Lower leg skin (tissue), 4 donors: ENCODE measurements around the gene HSF4. TPM values are rescaled to one million over a fixed set of nuclear protein-coding genes. Genes with fewer than 3 reads are reported as not detected.

Experiments
- DNase-seq, 2 donors: peaks; one replicate each; pipeline ENCODE4 v3.0.0-alpha.2; 2019; ENCODE audit warnings: low spot score in 2 of 2
- H3K4me3 ChIP-seq: fragments of 200-600 bp; sonication (generic); 2 replicates; pipeline ENCODE4 v1.5.1; 2017; ENCODE audit warnings: mild to moderate bottlenecking, low read depth; ENCODE audit not compliant: poor library complexity, severe bottlenecking
- POLR2A ChIP-seq, 2 donors: fragments of 450-650 bp; IDR thresholded peaks; one replicate each; pipeline ENCODE4 v1.6.1; 2016 to 2017; ENCODE audit warnings: antibody characterized with exemption in 2 of 2, mild to moderate bottlenecking in 1 of 2, moderate library complexity in 1 of 2
- WGBS, 2 donors: methylation state at CpG; one replicate each; pipeline ENCODE4 v1.1.5; 2018; 5-methylcytosine and 5-hydroxymethylcytosine counted together
- intact Hi-C: fragments of 100-400 bp; cut with DNase I; formaldehyde crosslinking; loops from one replicate; pipeline ENCODE4 v1.15.0; 2023; ENCODE audit warnings: low total_unique reads
- total RNA-seq, 4 donors: library from RNA; depleted of rRNA; stranded (reverse); fragments of >200 nt; gene quantifications; one replicate each; pipeline ENCODE4 v1.1.0, GENCODE V29; 2016
- TF ChIP-seq, protein P1 (sequence below), 3 donors: fragments of 450-650 bp; IDR thresholded peaks; one replicate each; pipeline ENCODE4 v1.5.1; 2016; ENCODE audit warnings: antibody characterized with exemption in 3 of 3, mild to moderate bottlenecking in 3 of 3, moderate library complexity in 2 of 3

The HSF4 gene, protein sequence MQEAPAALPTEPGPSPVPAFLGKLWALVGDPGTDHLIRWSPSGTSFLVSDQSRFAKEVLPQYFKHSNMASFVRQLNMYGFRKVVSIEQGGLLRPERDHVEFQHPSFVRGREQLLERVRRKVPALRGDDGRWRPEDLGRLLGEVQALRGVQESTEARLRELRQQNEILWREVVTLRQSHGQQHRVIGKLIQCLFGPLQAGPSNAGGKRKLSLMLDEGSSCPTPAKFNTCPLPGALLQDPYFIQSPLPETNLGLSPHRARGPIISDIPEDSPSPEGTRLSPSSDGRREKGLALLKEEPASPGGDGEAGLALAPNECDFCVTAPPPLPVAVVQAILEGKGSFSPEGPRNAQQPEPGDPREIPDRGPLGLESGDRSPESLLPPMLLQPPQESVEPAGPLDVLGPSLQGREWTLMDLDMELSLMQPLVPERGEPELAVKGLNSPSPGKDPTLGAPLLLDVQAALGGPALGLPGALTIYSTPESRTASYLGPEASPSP
- 100 to 1,000 TPM in 1 of 4 donors, 10 to 100 TPM in 3; 48.3 to 131 (median 64.7) TPM for total RNA-seq

DNA sequence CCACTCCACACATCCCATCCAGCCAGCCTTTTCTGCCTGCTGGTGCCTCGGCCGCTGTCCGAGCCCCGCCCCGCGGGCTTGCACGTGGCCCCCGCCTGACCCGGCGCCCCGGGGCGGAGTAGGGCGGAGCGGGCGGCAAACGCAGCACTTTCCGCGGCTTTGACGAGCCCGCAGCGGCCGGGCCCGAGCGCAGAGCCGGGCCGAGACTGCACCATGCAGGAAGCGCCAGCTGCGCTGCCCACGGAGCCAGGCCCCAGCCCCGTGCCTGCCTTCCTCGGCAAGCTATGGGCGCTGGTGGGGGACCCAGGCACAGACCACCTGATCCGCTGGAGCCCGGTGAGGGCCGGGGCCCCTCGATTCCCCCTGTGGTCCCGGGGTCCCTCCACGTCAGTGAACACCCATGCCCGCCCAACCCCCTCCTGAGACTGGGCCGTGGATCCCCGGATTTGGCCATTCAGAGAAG, at the start of gene HSF4:
TSS of gene HSF4 (plus strand) at position 147 of the 463 bp plus-strand sequence. CDS start at position 214, 67 bp downstream.
- DNase-seq: peak in 1 of 2 donors; percentile 91
- 2 to 8% methylated on average over 10 to 31 of the region's 41 CpGs for WGBS, 2 donors
- TF ChIP-seq, protein P1, sequence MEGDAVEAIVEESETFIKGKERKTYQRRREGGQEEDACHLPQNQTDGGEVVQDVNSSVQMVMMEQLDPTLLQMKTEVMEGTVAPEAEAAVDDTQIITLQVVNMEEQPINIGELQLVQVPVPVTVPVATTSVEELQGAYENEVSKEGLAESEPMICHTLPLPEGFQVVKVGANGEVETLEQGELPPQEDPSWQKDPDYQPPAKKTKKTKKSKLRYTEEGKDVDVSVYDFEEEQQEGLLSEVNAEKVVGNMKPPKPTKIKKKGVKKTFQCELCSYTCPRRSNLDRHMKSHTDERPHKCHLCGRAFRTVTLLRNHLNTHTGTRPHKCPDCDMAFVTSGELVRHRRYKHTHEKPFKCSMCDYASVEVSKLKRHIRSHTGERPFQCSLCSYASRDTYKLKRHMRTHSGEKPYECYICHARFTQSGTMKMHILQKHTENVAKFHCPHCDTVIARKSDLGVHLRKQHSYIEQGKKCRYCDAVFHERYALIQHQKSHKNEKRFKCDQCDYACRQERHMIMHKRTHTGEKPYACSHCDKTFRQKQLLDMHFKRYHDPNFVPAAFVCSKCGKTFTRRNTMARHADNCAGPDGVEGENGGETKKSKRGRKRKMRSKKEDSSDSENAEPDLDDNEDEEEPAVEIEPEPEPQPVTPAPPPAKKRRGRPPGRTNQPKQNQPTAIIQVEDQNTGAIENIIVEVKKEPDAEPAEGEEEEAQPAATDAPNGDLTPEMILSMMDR (IDR thresholded peaks at IDR 0.05): no peak
- no peak for TF ChIP-seq POLR2A (IDR thresholded peaks at IDR 0.05)
- intact Hi-C loops: no loop called here
- H3K4me3 ChIP-seq: peak within 1 kb of the TSS; percentile 16

DNA sequence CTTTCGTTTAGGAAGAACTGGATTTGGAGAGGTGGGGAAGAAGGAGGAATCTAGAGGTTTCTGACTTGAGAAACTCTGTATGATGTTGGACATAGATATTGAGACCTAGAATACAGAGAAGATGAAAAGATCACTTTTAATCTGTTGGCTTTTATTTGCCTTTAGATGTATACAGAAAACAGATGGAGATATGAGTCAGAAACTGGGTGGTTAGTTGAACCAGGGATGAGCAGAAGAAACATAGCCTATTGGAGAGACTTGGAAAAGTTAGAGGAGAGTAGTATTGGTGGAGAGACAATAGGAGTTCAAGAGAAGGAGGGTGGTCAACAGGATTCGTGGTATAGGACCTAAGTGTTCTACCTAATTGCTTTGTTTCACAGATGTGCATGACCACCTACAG, 49.8 kb upstream of the HSF4 start:
- no peak for TF ChIP-seq POLR2A (IDR thresholded peaks at IDR 0.05)
- TF ChIP-seq, protein P1 (IDR thresholded peaks at IDR 0.05): no peak
- intact Hi-C loops: no loop called here
- DNase-seq: peak in 1 of 2 donors; percentile 20
- WGBS, 2 donors: 83 to 92% methylated on average over 2 of the region's 2 CpGs
- H3K4me3 ChIP-seq: no peak overlapping the region

DNA sequence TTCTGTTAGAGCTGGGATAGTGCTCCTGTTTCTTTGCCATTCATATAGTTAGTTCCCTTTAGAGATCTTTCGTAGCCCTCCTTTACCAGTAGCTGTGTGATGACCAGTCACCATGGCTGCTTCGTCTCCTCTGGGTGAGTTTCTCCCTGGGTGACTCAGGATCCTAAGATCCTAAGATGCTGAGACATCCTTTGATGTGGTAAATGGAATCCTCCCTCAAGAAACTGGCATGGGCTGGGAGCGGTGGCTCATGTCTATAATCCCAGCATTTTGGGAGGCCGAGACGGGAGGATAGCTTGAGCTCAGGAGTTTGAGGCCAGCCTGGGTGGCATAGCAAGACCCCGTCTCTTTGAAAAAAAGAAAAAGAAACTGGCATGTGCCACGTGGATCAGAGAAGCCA, 48.9 kb upstream of the HSF4 start:
- H3K4me3 ChIP-seq: no peak overlapping the region
- DNase-seq: peak in 1 of 2 donors; percentile 73
- intact Hi-C loops: no loop called here
- WGBS, 2 donors: 74 to 87% methylated on average over 7 of the region's 7 CpGs
- TF ChIP-seq, protein P1 (IDR thresholded peaks at IDR 0.05): no peak
- TF ChIP-seq POLR2A (IDR thresholded peaks at IDR 0.05): no peak

DNA sequence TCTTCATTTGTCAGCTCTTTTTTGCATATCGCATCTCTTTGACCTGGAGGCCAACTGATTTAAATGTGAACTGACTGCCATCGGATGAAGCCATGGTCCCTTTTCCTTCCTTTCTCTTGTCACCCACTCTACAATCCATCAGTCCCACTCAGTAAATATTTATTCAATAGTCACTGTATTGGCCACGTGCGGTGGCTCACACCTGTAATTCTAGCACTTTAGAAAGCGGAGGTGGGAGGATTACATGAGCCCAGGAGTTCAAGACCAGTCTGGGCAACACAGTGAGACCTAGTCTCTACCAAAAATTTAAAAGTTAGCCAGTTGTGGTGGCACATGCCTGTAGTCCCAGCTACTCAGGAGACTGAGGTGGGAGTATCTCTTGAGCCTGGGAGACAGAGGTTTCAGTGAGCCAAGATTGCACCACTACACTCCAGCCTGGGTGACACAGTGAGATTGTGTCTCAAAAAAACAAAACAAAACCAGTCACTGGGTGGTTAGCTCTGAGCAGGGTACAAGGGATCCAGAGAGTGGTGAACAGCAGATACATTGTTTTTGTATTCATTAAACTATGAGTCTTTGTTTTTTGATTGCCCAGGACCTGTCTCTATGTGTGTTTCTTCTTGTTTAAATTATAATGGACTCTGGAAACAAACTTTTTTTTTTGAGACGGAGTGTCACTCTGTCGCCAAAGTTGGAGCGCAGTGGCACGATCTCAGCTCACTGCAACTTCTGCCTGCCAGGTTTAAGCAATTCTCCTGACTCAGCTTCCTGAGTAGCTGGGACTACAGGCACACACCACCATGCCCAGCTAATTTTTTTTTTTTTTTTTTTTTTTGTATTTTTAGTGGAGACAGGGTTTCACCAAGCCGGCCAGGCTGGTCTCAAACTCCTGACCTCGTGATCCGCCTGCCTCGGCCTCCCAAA, 47.9 kb upstream of the HSF4 start:
- no peak overlapping the region for H3K4me3 ChIP-seq
- peak in 1 of 2 donors; percentile 29 for DNase-seq
- no peak for TF ChIP-seq POLR2A (IDR thresholded peaks at IDR 0.05)
- TF ChIP-seq, protein P1 (IDR thresholded peaks at IDR 0.05): no peak
- intact Hi-C loops: no loop called here
- 55 to 75% methylated on average over 13 of the region's 13 CpGs for WGBS, 2 donors

DNA sequence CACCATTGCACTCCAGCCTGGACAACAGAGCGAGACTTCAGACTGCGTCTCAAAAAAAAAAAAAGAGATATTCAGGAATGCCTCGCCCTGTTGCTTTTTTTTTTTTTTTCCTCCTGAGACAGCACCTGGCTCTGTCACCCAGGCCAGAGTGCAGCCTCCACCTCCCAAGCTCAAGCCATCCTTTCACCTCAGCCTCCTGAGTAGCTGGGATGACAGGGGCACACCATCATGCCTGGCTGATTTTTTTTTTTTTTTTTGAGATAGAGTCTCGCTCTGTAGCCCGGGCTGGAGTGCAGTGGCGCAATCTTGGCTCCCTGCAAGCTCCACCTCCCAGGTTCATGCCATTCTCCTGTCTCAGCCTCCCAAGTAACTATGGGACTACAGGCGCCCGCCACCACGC, 46.8 kb upstream of the HSF4 start:
- no peak overlapping the region for H3K4me3 ChIP-seq
- 93 to 97% methylated on average over 9 of the region's 9 CpGs for WGBS, 2 donors
- intact Hi-C loops: no loop called here
- TF ChIP-seq, protein P1 (IDR thresholded peaks at IDR 0.05): no peak
- TF ChIP-seq POLR2A (IDR thresholded peaks at IDR 0.05): no peak
- no peak for DNase-seq
